Glomerular visceral epithelial cell (primary cell): Measurements from ENCODE around the gene PPP1R14D.

Source experiments
- DNase-seq: peaks from one replicate; pipeline ENCODE4 v3.0.0-alpha.2; 2016; ENCODE audit errors: extremely low spot score

Gene PPP1R14D

GRCh38 chr15:40819048-40819447 is 9.5 kb downstream of the PPP1R14D start:
- DNase-seq, result no peak

GRCh38 chr15:40815042-40815698 is 13.3 kb downstream of the PPP1R14D start:
- peak; percentile 70 for DNase-seq

- no peak for DNase-seq
Measured at GRCh38 chr15:40812721-40813425, 15.6 kb downstream of the PPP1R14D start.

- no peak for DNase-seq
Measured at GRCh38 chr15:40808861-40809450, 19.6 kb downstream of the PPP1R14D start.

GRCh38 chr15:40807888-40808461 is 20.5 kb downstream of the PPP1R14D start:
- DNase-seq, result no peak

- peak; percentile 97 for DNase-seq
Measured at GRCh38 chr15:40807028-40807887, 21.2 kb downstream of the PPP1R14D start, which contains the start of the genes DNAJC17 and ZFYVE19. Gene DNAJC17, minus strand, starts transcription at chr15:40807473. Its CDS starts 27 bp downstream, at chr15:40807446. Gene ZFYVE19, plus strand, starts transcription at chr15:40807089. Its CDS starts 501 bp downstream, at chr15:40807590.

GRCh38 chr15:40806672-40807027 is 21.9 kb downstream of the PPP1R14D start:
- DNase-seq, result no peak

- DNase-seq, result no peak
Measured at GRCh38 chr15:40803688-40804087, 24.8 kb downstream of the PPP1R14D start.

- DNase-seq, result no peak
Measured at GRCh38 chr15:40803076-40803475, 25.4 kb downstream of the PPP1R14D start.

- no peak for DNase-seq
Measured at GRCh38 chr15:40799523-40799922, 29.0 kb downstream of the PPP1R14D start.

- no peak for DNase-seq
Measured at GRCh38 chr15:40796512-40796911, 32.0 kb downstream of the PPP1R14D start.

GRCh38 chr15:40796041-40796440 is 32.5 kb downstream of the PPP1R14D start:
- no peak for DNase-seq

- DNase-seq, result peak; percentile 92
Measured at GRCh38 chr15:40793216-40793989, 35.1 kb downstream of the PPP1R14D start.

- no peak for DNase-seq
Measured at GRCh38 chr15:40792394-40792793, 36.1 kb downstream of the PPP1R14D start.

GRCh38 chr15:40790718-40791117 is 37.8 kb downstream of the PPP1R14D start:
- no peak for DNase-seq

- no peak for DNase-seq
Measured at GRCh38 chr15:40789999-40790398, 38.5 kb downstream of the PPP1R14D start.

GRCh38 chr15:40789119-40789518 is 39.4 kb downstream of the PPP1R14D start:
- no peak for DNase-seq

- DNase-seq, result no peak
Measured at GRCh38 chr15:40787991-40788390, 40.5 kb downstream of the PPP1R14D start.

GRCh38 chr15:40787344-40787841 is 41.1 kb downstream of the PPP1R14D start:
- peak; percentile 99 for DNase-seq

GRCh38 chr15:40785814-40786213 is 42.7 kb downstream of the PPP1R14D start:
- no peak for DNase-seq

- DNase-seq, result no peak
Measured at GRCh38 chr15:40785164-40785563, 43.3 kb downstream of the PPP1R14D start.
